A549 (cell line): ENCODE measurements around the gene UBE2N. TPM values are rescaled to one million over a fixed set of nuclear protein-coding genes. Genes with fewer than 3 reads are reported as not detected.
"Not testable (repeated sequence)": the region's sequence is repeated elsewhere in the genome, so short reads cannot be mapped to it uniquely, and the experiment has no call there.

ENCODE experiments used
- ATAC-seq, 2 experiments: fragments of 200-7000 bp in 1 of 2; fragments of >200 bp in 1 of 2; cut with Nextera tagmentation in 1 of 2; cut with Tn5 transposase in 1 of 2; 3 replicates each; pipeline versions ENCODE4 v1.8.0 to v1.9.1; 2018 to 2020; ENCODE audit warnings: mild to moderate bottlenecking in 1 of 2, moderate library complexity in 1 of 2
- CTCF ChIA-PET: fragments of 300-600 bp; sonication (Branson Sonifier 250); formaldehyde crosslinking; extraction: SDS; loops from one replicate; lab custom pipeline; 2021; ENCODE audit warnings: antibody characterized with exemption, inconsistent platforms; lab: Yijun Ruan, JAX
- POLR2A ChIA-PET: fragments of 350-600 bp; formaldehyde crosslinking; extraction: SDS; loops from one replicate; lab custom pipeline; 2021; ENCODE audit warnings: antibody characterized with exemption, inconsistent platforms; lab: Yijun Ruan, JAX
- DNase-seq, 2 experiments: peaks; one replicate each; pipeline versions ENCODE4 v3.0.0 to v3.0.0-alpha.2; 2011 to 2016; ENCODE audit warnings: low read depth in 1 of 2, low spot score in 1 of 2
- FAIRE-seq: peaks from 2 replicates; lab custom pipeline; 2011; peaks lifted over from hg19 to GRCh38; lab: Jason Lieb, UNC
- H3K27ac ChIP-seq, 2 experiments: fragments of >200 bp; sonication (Bioruptor Twin); formaldehyde crosslinking; 3 replicates each; pipeline ENCODE4 v1.5.1; 2016 to 2017
- H3K4me1 ChIP-seq: fragments of >200 bp; sonication (Bioruptor Twin); formaldehyde crosslinking; 3 replicates; pipeline ENCODE4 v1.6.1; 2016
- H3K4me2 ChIP-seq: fragments of >200 bp; sonication (Bioruptor Twin); formaldehyde crosslinking; 3 replicates; pipeline ENCODE4 v1.6.1; 2016
- H3K4me3 ChIP-seq: fragments of >200 bp; sonication (Bioruptor Twin); formaldehyde crosslinking; 3 replicates; pipeline ENCODE4 v1.5.1; 2016
- H3K9me3 ChIP-seq: fragments of >200 bp; sonication (Bioruptor Twin); formaldehyde crosslinking; 3 replicates; pipeline ENCODE4 v1.6.1; 2016
- BHLHE40 ChIP-seq: IDR thresholded peaks from 2 replicates; pipeline ENCODE4 v1.6.1; 2012; ENCODE audit warnings: low read depth, low read length, inconsistent platforms
- CBX8 ChIP-seq: fragments of 200-600 bp; sonication (generic); IDR thresholded peaks from 2 replicates; pipeline ENCODE4 v1.6.1; 2016
- CHD4 ChIP-seq: fragments of 200-600 bp; sonication (generic); IDR thresholded peaks from 2 replicates; pipeline ENCODE4 v1.6.1; 2016; ENCODE audit warnings: antibody characterized with exemption, mild to moderate bottlenecking, borderline replicate concordance
- FOSL2 ChIP-seq, 2 experiments: fragments of 450-650 bp in 1 of 2; fragments of >200 bp in 1 of 2; sonication (Bioruptor Twin) in 1 of 2; formaldehyde crosslinking; IDR thresholded peaks; 2 replicates each; pipeline versions ENCODE4 v1.5.0 to v1.6.1; 2016 to 2020; ENCODE audit warnings: mild to moderate bottlenecking in 1 of 2, moderate library complexity in 1 of 2
- PHF8 ChIP-seq: fragments of 200-600 bp; sonication (generic); IDR thresholded peaks from 2 replicates; pipeline ENCODE4 v1.6.1; 2016; ENCODE audit warnings: low read depth, mild to moderate bottlenecking, antibody characterized with exemption, moderate library complexity, borderline replicate concordance
- POLR2AphosphoS2 ChIP-seq: conservative IDR thresholded peaks from 2 replicates; pipeline ENCODE4 v1.6.1; 2012; ENCODE audit warnings: low read length, improper control_type of control experiment, inconsistent platforms
- RNF2 ChIP-seq: fragments of 200-600 bp; sonication (generic); IDR thresholded peaks from 2 replicates; pipeline ENCODE4 v1.6.1; 2016; ENCODE audit warnings: low read depth, mild to moderate bottlenecking, antibody characterized with exemption, moderate library complexity, borderline replicate concordance
- SMC3 ChIP-seq: fragments of >200 bp; sonication (Bioruptor Twin); formaldehyde crosslinking; IDR thresholded peaks from 3 replicates; pipeline ENCODE4 v1.6.1; 2018; ENCODE audit warnings: inconsistent platforms
- TFCP2L1 ChIP-seq: fragments of 250-450 bp; sonication (Bioruptor Pico); IDR thresholded peaks from 2 replicates; pipeline ENCODE4 v1.5.0; 2021; ENCODE audit warnings: mild to moderate bottlenecking
- WGBS: methylation state at CpG from one replicate; pipeline ENCODE4 v1.1.6; 2017; ENCODE audit errors: missing lambda C conversion rate; 5-methylcytosine and 5-hydroxymethylcytosine counted together
- polyA plus RNA-seq, 4 experiments: library from polyadenylated mRNA; depleted of rRNA in 3 of 4; stranded (reverse); fragments of >200 nt; fragmentation: RNase III in 1 of 4; extraction: RNeasy Plus Mini Kit Qiagen cat#74134 plus additional on column Dnase treatment in 1 of 4; gene quantifications; 2 replicates in 3 of 4; 3 replicates in 1 of 4; pipeline ENCODE4 v1.2.3, GENCODE V29; 2011 to 2017
- TF ChIP-seq, protein P1 (sequence below): fragments of 250-450 bp; sonication (Bioruptor Pico); IDR thresholded peaks from 2 replicates; pipeline ENCODE4 v1.5.0; 2021; ENCODE audit warnings: mild to moderate bottlenecking, moderate library complexity, borderline replicate concordance
- TF ChIP-seq, protein P2 (sequence below): fragments of 450-650 bp; IDR thresholded peaks from 2 replicates; pipeline ENCODE4 v1.6.1; 2014; ENCODE audit warnings: antibody characterized with exemption
- TF ChIP-seq, protein P3 (sequence below): fragments of 200-600 bp; sonication (generic); IDR thresholded peaks from 2 replicates; pipeline ENCODE4 v1.6.1; 2016; ENCODE audit warnings: antibody characterized with exemption, mild to moderate bottlenecking, moderate library complexity
- TF ChIP-seq, protein P4 (sequence below): fragments of 250-450 bp; sonication (Bioruptor Pico); IDR thresholded peaks from 2 replicates; pipeline ENCODE4 v1.5.0; 2020; ENCODE audit warnings: low read depth, mild to moderate bottlenecking, moderate library complexity
- TF ChIP-seq, protein P5 (sequence below): fragments of 150-350 bp; IDR thresholded peaks from 2 replicates; pipeline ENCODE4 v1.6.1; 2014; ENCODE audit warnings: low read depth, mild to moderate bottlenecking, low read length

The UBE2N gene
- polyA plus RNA-seq, 2 of the 4 experiments (the other 2 are of a cell fraction): 160 to 168 TPM

DNA sequence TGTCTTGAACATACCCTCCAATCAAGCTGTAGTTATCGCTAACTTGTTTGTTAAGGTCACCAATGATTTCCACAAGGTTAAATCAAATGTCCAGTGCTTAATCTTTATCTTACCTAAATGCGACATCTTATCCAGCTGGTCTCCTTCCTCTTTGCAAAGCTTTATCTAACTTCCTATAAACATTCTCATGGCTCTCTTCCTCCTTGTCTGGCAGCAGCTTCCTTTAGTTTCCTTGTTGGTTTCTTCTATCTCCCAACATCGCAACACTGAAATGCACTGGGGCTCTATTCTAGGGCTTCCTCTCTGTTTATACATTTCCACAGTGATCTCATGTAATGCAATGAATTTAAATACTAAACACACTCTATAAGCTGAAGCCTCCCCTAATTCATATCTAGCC, 28.7 kb downstream of the UBE2N start:
- Histone ChIP-seq H3K4me3 (no peak overlapping the region), H3K4me1 (no peaks in the 10 kb centered on the region), H3K4me2 (no peak overlapping the region), H3K9me3 (no peaks in the 10 kb centered on the region), H3K27ac (no peak overlapping the region)
- POLR2A ChIA-PET: no interaction called here
- CTCF ChIA-PET: interaction anchor here (1.2 to 3.3 kb wide), 3 partner anchors 10 to 426 kb away, joined by 3 to 21 read pairs (median 14); no protein-coding TSS in a partner anchor
- 95% methylated on average over 3 of the region's 3 CpGs for WGBS
- no peak; a peak in 1 of 6 replicates for ATAC-seq
- no peak for FAIRE-seq
- DNase-seq: no peak
- TF ChIP-seq BHLHE40 (no peak), CHD4 (no peak), SMC3 (no peak)

DNA sequence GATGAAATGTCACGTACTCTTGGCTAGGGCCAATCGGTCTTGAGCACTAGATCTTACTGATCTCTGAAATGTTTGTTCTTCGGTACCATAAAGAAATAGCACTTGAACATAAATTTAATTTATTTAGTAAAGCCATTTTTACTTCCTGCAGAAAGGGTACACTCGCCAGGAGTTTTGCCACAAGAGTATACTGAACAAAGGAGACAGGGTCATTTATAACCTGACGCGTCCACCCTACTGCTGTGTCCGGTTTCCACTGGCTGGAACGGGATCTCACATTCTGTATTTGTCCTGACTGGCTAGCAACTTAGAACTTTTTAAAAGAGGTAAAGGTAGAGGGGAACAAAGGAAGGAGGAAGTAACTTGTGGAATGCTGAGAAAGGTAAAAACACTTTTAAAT, 29.4 kb downstream of the UBE2N start:
- H3K4me2 ChIP-seq, H3K9me3 ChIP-seq, FAIRE-seq, POLR2A ChIA-PET, ATAC-seq, H3K4me3 ChIP-seq, H3K27ac ChIP-seq, H3K4me1 ChIP-seq, DNase-seq: not testable (repeated sequence)
- WGBS: 92% methylated on average over 8 of the region's 8 CpGs
- CTCF ChIA-PET: interaction anchor here (2.6 to 3.3 kb wide), 2 partner anchors 16 to 425 kb away, joined by 14 to 21 read pairs; no protein-coding TSS in a partner anchor

DNA sequence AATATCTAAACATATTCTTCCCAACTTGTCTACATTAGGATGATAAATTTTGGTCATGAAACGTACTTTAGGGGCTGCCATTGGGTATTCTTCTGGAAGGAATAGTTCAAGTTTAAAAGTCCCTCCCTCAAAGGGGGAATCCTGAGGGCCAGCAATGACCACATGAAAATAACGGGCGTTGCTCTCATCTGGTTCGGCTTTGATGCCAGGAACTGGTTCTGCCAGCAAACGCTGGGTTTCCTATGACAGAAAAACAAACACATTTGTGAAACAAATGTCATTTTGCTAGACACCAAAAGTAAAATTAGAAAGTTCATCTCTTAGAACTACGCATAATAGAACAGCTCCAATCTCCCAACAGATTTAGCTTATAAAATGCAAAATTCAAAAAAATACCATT, 30.7 kb downstream of the UBE2N start:
- CTCF ChIA-PET: interaction anchor here (0.6 to 2.0 kb wide), 6 partner anchors 9 to 1464 kb away, joined by 3 to 9 read pairs (median 3); no protein-coding TSS in a partner anchor
- H3K9me3 ChIP-seq, H3K4me3 ChIP-seq, H3K4me1 ChIP-seq, H3K4me2 ChIP-seq, H3K27ac ChIP-seq, DNase-seq, POLR2A ChIA-PET, ATAC-seq, FAIRE-seq: not testable (repeated sequence)
- 87% methylated on average over 6 of the region's 6 CpGs for WGBS

DNA sequence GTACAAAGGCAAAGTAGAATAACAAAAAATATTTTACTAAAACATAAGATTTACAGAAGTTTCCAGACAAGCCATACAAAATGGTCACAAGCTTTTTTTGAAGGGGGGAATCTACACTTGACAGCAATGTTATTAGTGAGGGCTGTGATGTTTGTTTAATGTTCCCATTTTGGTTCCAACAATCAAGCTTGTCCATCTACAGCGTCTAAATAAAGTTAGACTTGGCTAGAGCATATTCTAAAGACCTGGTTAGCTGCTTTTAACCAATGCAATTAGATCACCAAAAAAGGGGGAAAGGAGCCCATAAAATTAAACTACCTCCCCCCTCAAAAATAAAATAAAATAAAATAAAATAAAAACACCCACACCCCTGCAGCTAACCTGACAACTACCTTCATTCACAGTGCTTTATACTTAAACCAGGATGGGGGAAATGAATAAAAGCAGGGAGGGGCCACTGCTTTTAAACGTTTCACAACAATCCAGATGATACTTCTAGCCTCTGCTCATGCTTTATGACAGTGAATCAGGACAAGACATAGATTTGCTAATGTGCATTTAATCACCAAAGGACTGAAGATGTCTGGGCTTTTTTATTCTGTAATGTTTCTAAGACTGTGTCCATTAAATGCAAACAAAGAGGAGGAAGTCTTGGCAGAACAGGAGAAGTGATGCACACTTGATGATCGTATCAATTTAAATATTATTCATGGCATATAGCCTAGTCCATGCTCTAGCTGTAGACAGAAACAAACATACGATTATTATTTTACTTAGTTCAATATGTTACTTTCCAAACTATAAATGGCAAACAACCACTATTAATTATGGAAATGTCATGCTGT, 32.2 kb downstream of the UBE2N start:
- POLR2A ChIA-PET, H3K27ac ChIP-seq, FAIRE-seq, ATAC-seq, H3K4me1 ChIP-seq, H3K4me2 ChIP-seq, H3K9me3 ChIP-seq, H3K4me3 ChIP-seq, DNase-seq: not testable (repeated sequence)
- 71% methylated on average over 4 of the region's 4 CpGs for WGBS
- CTCF ChIA-PET: interaction anchor here (1.6 to 3.4 kb wide), 4 partner anchors 10 to 422 kb away, joined by 5 to 15 read pairs (median 8); no protein-coding TSS in a partner anchor

DNA sequence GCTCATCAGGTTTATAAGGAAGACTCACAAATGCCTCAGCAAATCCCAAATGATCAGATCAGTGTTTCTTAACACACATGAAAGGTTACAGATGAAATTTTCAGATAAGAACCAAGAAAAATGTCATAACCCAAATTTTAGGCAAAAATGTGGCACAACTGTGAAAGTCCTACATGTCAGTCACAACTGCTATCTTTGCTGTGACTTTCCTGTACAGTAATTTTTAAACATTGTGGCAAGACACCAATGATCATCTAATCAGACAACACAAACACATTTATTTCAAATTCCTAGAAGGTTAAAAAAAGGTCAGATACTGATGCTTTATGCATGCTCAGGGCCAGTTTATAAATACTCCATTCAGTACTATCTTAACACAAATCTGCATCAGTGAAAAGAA, 32.9 kb downstream of the UBE2N start:
- Histone ChIP-seq H3K9me3 (no peaks in the 10 kb centered on the region), H3K4me3 (no peak overlapping the region), H3K4me2 (no peak overlapping the region), H3K4me1 (no peaks in the 10 kb centered on the region), H3K27ac (no peak overlapping the region)
- ChIA-PET POLR2A (no interaction called here), CTCF (interaction anchor here (0.6 to 3.4 kb wide), 3 partner anchors 11 to 421 kb away, joined by 3 to 15 read pairs (median 7); no protein-coding TSS in a partner anchor)
- FAIRE-seq (peak; percentile 18), DNase-seq (no peak), ATAC-seq (no peak)
- TF ChIP-seq, protein P1, sequence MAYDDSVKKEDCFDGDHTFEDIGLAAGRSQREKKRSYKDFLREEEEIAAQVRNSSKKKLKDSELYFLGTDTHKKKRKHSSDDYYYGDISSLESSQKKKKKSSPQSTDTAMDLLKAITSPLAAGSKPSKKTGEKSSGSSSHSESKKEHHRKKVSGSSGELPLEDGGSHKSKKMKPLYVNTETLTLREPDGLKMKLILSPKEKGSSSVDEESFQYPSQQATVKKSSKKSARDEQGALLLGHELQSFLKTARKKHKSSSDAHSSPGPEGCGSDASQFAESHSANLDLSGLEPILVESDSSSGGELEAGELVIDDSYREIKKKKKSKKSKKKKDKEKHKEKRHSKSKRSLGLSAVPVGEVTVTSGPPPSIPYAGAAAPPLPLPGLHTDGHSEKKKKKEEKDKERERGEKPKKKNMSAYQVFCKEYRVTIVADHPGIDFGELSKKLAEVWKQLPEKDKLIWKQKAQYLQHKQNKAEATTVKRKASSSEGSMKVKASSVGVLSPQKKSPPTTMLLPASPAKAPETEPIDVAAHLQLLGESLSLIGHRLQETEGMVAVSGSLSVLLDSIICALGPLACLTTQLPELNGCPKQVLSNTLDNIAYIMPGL: no peak
- no peak for TF ChIP-seq TFCP2L1 (CRISPR knock-in tag)
- no peak for TF ChIP-seq PHF8
- TF ChIP-seq, protein P2, sequence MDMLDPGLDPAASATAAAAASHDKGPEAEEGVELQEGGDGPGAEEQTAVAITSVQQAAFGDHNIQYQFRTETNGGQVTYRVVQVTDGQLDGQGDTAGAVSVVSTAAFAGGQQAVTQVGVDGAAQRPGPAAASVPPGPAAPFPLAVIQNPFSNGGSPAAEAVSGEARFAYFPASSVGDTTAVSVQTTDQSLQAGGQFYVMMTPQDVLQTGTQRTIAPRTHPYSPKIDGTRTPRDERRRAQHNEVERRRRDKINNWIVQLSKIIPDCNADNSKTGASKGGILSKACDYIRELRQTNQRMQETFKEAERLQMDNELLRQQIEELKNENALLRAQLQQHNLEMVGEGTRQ: no peak
- TF ChIP-seq, protein P3, sequence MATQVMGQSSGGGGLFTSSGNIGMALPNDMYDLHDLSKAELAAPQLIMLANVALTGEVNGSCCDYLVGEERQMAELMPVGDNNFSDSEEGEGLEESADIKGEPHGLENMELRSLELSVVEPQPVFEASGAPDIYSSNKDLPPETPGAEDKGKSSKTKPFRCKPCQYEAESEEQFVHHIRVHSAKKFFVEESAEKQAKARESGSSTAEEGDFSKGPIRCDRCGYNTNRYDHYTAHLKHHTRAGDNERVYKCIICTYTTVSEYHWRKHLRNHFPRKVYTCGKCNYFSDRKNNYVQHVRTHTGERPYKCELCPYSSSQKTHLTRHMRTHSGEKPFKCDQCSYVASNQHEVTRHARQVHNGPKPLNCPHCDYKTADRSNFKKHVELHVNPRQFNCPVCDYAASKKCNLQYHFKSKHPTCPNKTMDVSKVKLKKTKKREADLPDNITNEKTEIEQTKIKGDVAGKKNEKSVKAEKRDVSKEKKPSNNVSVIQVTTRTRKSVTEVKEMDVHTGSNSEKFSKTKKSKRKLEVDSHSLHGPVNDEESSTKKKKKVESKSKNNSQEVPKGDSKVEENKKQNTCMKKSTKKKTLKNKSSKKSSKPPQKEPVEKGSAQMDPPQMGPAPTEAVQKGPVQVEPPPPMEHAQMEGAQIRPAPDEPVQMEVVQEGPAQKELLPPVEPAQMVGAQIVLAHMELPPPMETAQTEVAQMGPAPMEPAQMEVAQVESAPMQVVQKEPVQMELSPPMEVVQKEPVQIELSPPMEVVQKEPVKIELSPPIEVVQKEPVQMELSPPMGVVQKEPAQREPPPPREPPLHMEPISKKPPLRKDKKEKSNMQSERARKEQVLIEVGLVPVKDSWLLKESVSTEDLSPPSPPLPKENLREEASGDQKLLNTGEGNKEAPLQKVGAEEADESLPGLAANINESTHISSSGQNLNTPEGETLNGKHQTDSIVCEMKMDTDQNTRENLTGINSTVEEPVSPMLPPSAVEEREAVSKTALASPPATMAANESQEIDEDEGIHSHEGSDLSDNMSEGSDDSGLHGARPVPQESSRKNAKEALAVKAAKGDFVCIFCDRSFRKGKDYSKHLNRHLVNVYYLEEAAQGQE: no peak
- TF ChIP-seq, protein P4, sequence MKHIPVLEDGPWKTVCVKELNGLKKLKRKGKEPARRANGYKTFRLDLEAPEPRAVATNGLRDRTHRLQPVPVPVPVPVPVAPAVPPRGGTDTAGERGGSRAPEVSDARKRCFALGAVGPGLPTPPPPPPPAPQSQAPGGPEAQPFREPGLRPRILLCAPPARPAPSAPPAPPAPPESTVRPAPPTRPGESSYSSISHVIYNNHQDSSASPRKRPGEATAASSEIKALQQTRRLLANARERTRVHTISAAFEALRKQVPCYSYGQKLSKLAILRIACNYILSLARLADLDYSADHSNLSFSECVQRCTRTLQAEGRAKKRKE: no peak
- TF ChIP-seq CBX8: no peak
- TF ChIP-seq FOSL2 (IDR thresholded peaks at IDR 0.05): no peak
- TF ChIP-seq FOSL2 (CRISPR knock-in tag; IDR thresholded peaks at IDR 0.05): no peak
- no peak for TF ChIP-seq POLR2AphosphoS2
- TF ChIP-seq RNF2: no peak
- TF ChIP-seq, protein P5, sequence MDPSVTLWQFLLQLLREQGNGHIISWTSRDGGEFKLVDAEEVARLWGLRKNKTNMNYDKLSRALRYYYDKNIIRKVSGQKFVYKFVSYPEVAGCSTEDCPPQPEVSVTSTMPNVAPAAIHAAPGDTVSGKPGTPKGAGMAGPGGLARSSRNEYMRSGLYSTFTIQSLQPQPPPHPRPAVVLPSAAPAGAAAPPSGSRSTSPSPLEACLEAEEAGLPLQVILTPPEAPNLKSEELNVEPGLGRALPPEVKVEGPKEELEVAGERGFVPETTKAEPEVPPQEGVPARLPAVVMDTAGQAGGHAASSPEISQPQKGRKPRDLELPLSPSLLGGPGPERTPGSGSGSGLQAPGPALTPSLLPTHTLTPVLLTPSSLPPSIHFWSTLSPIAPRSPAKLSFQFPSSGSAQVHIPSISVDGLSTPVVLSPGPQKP: no peak
